NCI-H2196 treated with DMSO at 0.1 percent for 48 hours (cell line): ENCODE measurements around the gene RAD51B.
A peak's percentile ranks its signal among the peaks of the same experiment; 100 is the strongest.
"Not testable (repeated sequence)": the region's sequence is repeated elsewhere in the genome, so short reads cannot be mapped to it uniquely, and the experiment has no call there.

Experiments used
- DNase-seq: peaks from one replicate; lab custom pipeline; 2025; ENCODE audit not compliant: unreplicated experiment; lab: John Stamatoyannopoulos, UW

Gene RAD51B

DNA sequence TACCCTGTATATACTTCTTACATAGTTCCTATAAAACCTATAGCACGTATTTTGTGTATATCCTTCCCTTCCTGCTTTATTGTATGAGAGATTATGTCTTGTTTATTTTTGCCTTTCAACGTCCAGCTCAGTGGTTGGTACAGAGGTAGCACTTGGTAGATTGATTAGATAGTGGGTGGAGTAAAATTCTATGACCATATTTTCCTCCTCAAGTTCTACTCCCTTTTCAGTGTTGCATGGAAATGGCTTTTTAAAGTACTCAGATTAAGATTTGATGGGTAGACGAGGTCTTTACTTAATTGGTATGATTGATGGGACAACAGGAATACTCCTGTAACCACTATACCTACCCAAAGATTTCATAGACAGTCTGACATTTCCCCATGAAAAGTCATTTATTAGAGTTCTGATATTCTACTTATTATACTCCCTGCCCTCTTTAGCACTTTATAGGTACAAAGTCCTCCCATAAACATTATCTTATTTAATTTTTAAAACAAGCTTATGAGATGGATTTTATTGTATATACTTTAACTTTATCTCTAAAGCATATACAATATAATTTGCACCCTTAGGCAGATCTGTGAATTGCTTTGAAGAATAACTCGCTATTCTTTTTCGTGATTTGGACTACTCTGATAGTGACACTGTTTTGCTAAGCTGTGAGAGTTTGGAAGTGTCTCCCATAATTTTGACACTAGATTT is 348.0 kb downstream of the RAD51B start:
- DNase-seq = no peak

GRCh38 chr14:68168460-68169109 is 349.0 kb downstream of the RAD51B start:
- no peak for DNase-seq

- DNase-seq = no peak
These were observed 352.6 kb downstream of the RAD51B start for GRCh38 chr14:68172216-68172615.

- DNase-seq = no peak
These were observed 353.0 kb downstream of the RAD51B start for GRCh38 chr14:68172627-68173026.

GRCh38 chr14:68173227-68173972 is 353.8 kb downstream of the RAD51B start:
- DNase-seq = no peak

DNA sequence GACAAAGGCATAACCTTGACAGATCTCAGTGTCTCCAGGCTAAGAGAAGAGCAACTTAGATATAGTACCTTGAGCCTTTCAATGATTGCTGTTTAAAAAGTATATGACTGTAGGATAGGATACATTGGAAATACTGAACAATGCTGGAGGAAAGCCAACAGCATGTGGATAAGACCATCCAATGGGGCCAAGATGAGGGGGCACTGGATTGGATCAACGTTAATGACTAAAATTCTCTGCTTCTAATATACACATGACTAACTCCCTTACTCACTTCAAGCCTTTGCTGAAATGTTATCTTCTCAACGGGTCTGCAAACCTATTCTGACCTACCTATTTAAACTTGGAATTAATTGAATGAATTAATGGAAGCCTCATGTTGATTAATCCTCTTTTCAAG is 354.9 kb downstream of the RAD51B start:
- DNase-seq = no peak

DNA sequence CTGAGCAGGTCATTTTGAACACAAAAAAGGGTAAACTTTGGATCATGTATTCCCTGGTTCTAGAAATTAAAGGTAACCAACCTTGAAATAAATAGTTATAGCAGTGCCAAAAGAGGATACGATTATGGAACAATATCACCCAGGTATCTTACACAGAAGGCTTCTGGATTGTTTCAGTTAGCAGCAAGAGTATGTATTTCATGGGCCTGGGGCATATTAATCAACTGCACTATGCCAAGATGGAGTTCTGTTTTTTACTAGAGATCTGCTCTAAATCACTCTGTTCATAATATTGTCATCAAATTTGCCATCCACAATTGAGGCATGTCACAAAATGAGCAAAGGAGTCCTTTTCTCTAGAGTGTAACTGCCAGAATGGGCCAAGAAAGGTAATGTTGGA is 357.1 kb downstream of the RAD51B start:
- no peak for DNase-seq

- DNase-seq = no peak
These were observed 358.1 kb downstream of the RAD51B start for GRCh38 chr14:68177728-68178127.

- DNase-seq = no peak
These were observed 358.7 kb downstream of the RAD51B start for GRCh38 chr14:68178282-68178681.

DNA sequence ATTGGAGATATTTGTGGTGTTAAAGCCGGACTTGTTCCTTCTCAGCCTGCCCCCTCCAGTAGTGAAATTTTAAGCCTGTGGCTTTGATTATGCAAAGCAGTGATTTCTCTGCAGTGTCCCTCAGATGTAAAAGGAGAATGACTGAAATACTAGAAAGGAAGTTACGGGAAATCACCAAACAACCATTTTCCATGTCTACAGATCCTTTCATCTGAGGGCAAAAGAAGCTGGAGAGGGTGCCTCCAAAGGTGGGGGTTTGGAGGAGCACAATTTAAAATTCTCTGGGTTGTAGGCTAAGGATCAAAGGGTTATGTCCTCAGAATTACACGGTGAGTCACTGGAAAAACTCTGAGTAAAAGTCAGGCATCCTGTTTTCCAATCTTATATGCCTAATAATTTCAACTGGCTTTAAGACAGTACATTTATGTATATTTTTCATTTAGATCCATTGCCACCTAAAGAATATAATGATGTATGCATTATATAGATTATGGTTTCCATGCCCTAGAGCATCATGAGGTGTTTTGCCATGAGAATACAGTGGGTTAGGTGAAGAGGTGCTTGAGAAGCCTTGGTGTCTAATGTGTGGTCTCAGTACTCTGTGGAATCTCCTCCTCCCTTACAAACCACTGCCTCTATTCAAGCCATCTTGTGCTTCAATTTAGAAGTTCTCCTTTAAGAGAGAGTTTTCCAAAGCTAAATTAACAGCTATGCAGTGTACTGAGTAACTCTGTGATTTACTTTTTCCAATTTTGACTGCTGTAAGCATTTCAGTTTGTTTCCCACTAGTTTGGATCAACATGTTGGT is 362.1 kb downstream of the RAD51B start:
- no peak for DNase-seq

DNA sequence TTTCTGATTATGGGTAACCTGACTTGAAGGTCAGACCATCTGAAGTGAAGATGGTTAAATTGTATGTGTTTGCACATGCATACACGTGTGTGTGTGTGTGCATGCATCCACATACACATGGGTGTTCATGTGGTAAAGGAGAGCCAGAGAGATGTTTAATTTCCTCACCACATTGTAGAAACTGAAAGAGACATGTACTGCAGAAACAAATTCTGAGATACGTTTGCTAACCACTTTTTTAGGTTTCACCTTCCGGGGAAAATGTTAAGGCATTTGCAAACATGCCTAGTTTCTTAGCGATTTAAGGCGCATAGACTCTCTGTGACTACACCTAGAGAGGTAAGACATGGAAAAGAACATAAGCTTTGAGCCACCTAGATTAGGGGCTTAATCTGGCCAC is 362.9 kb downstream of the RAD51B start:
- DNase-seq = no peak

DNA sequence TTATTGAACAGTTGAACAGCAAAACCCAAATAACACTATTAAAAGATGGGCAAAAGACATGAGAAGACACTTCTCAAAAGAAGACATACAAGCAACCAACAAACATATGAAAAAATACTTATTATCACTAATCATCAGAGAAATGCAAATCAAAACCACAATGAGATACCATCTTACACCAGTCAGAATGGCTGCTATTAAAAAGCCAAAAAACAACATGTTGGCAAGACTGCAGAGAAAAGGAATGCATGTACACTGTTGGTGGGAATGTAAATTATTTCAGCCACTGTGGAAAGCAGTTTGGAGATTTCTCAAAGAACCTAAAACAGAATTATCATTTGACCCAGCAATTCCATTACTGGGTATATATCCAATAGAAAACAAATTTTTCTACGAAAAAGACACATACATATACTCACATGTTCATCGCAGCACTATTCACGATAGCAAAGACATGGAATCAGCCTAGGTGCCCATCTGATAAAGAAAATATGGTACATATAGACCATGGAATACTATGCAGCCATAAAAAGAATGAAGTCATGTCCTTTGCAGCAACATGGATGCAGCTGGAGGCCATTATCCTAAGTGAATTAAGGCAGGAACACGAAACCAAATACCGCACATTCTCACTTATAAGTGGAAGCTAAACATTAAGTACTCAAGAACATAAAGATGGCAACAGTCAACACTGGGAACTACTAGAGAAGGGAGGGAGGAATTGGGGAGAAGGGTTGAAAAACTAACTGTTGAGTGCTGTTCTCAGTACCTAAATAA is 367.1 kb downstream of the RAD51B start:
- not testable (repeated sequence) for DNase-seq

DNA sequence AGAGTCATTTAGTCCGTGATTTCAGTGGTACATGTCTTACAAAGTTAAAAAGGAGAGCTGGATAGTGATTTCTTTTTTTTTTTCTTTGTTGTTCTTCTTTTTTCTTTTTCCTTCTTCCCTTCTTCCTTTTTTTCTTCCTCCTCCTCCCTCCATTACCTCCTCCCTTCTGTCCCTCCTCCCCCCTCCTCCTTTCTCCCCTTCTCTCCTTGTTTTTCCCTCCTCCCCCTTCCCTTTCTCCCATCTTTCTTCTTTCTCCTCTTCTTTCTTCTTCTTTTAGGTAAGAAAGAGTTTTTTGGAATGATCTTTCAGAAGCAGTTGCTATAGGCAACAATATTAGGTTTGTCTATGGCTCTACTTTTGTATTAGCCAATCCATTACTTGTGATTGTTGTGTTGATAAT is 368.6 kb downstream of the RAD51B start:
- no peak for DNase-seq

GRCh38 chr14:68190032-68190431 is 370.5 kb downstream of the RAD51B start:
- DNase-seq = no peak

GRCh38 chr14:68191567-68192321 is 372.2 kb downstream of the RAD51B start:
- peak; percentile 81 for DNase-seq

DNA sequence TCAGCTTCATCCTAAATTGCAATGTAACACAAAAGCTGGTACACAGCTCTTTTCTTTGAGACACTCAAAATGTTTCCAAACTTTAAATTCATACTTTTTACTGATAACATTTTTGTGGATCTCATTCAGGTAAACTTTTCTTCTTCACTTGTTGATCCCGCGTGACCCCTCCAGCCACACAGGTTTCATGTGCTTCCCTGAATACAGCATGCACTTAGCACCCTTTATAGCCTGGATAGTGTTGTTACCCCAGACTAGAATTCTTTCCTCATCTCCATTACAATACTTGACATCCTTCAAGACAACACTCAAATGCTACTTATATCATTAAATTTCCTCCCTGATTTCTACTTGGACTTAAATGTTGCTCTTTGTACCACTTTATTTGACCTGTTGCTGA is 373.4 kb downstream of the RAD51B start:
- no peak for DNase-seq

DNA sequence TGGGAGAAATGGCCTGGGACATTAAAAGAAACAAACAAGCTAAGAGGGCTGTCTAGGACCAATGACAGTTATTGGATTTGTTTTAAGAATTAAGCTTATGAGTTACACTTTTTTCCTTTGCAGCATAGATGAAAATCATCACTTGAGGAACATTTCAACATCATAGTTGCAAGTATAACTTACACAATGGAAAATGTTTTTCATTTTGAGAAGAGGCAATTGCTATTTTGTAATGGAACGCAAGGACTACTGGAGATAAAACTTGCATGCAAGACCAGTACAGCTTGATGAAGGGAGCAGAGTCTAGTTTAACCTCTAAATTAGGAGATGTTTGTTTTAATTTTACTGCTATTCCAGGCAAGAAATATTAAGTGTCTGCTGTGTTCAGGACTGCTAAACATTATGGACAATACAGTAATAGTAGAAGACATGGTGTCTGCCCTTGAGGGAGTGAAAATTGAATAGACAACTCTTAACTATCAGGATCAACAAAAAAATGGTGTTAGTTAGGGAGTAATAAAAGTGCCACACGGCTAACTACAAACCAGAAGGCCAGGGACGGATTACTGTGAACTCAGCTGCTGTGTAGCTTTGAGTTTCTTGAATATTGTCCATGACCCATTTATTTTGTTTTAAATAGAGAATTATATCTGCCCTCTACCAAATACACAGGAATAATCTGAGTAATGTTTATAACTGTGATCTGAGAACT is 374.5 kb downstream of the RAD51B start:
- DNase-seq = no peak

GRCh38 chr14:68195126-68195525 is 375.5 kb downstream of the RAD51B start:
- DNase-seq = no peak
